GM18502 (cell line): ENCODE measurements around the gene TP53INP2.
"Not testable (repeated sequence)": the region's sequence is repeated elsewhere in the genome, so short reads cannot be mapped to it uniquely, and the experiment has no call there.

Experiments used
- ATAC-seq: cut with Tn5 transposase; IDR thresholded peaks from one replicate; pipeline ENCODE4 v1.9.1; 2021; ENCODE audit warnings: mild to moderate bottlenecking; ENCODE audit not compliant: unreplicated experiment, poor library complexity

Gene TP53INP2

DNA sequence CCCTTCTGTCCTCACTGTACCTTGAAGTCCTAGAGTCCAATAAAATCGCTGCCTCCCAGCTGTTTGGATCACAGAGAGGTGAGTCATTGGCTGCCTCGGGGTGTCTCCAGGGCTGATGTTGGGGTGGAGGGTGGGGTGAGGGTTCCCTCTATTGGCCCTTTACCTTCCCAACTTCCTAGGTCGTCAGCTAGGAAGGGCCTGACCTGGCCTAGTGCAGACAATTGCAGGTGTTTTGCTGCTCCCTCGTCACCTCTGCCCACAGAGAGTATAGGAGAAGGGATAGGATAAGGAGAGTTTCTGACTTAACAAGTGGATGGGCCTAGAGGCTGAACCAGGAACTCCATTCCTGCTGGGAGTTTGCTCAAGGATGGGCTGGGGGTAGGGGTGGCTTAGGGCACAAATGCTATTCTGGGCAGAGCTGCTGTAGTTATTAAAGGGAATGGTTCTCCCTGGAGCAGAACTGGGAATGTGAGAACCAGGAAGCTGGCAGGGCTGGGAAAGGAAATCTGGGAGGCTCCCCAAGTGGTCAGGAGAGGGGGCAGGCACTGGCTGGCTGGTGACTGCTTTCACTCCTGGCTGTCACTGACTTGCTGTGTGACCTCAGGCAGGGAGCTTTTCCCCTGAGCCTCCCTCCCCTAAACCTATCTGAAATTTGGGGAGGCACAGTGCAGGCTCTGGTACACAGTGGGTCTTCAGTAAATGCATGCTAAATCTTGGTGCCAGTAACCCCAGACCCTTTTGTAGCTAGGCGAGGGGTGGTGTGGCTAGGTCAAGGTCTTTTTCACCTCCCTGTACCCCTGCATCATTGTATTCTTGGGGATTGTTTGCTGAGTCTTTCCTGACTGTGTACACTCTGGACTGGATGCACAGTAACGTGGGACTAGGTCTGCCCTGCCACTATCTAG is 1.5 kb downstream of the TP53INP2 start:
- ATAC-seq = no peak

- ATAC-seq = no peak
Measured at GRCh38 chr20:34706302-34706875, 2.2 kb downstream of the TP53INP2 start.

DNA sequence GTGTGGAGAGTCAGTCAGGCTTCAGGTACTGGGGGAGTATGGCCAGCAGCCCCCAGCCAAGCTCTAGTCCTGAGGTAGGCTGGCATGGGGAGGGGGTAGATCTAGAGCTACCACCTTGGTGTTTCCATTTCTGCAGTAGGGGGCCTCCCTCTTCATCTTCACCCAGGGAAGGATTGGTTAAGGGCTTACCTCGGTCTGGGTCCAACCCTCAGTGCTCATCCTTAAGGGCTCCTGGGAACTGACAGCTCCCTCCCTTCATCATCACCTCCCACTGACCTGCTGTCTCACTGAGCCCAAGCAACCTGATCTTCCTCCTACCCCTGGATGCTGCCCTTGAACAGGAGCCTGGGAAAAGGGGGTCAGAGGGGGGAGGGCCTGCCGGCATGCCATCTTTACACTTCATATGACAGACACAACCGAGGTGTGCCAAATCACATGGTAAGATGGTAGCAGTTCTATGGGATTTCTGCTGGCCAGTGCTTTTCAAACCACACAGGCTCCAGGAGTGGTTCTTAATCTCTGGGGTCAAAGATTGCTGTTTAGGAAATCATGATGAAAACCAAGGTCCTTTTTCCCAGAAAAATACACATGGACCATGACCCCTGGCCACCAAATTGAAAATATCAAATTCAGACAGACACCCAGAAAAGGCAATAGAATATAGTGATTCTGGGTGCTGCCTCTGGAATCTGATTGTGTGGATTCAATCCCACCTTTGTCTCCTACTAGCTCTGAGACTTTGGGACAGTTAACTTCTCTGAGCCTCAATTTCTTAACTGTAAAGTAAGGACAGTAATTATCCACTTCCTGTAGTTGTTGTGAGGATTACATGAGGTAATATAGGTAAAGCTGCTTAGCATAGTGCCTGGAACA is 3.0 kb downstream of the TP53INP2 start:
- ATAC-seq = no peak

DNA sequence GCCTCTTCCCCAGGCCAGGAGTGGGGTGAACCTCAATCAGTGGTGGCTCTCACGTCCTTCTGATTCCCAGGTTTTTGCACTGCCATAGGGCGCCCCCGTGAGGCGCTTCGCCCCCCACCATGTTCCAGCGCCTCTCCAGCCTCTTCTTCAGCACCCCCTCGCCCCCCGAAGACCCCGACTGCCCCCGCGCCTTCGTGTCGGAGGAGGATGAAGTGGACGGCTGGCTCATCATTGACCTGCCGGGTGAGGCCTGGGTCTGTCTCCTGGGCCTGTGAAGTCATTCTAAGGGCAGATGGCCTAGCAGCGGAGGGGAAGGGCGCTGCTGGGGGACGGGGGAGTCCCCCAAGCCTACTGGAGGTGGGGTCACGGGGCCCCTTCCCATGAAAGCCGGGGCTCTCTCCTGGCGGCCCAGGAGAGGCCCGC is 4.5 kb downstream of the TP53INP2 start:
- peak; percentile 3 for ATAC-seq

GRCh38 chr20:34709044-34709830 is 5.1 kb downstream of the TP53INP2 start:
- ATAC-seq = peak; percentile 42

DNA sequence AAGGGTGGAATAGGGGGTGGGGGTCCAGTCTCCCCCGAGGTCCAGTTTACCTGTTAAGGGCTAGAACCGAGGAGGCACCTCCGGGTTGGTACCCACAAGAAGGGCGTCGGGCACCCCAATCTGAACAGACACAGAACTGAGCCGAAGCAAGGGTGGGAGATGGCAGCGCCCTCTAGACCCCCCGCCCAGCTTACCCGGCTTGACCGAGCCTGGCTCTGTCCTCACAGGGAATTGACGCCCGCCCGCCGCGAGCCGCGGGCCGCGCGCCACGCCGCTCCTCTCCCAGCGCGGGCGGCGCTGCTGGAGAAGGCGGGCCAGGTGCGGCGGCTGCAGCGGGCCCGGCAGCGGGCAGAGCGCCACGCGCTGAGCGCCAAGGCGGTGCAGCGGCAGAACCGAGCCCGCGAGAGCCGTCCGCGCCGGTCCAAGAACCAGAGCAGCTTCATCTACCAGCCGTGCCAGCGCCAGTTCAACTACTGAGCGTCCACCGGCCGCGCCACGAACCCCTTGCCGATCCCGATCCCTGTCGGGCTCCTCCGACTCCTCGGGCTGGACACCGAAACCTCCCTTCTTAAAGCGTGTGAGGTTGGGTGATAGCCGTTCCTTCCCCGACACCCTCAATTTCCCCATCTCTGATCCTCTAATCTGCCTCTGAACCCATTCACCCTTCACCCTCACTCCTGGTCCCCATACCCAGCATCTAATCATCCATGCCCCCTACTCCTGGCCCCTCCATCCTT is 5.9 kb downstream of the TP53INP2 start:
- peak; percentile 34 for ATAC-seq

- ATAC-seq = no peak
Measured at GRCh38 chr20:34710568-34710839, 6.4 kb downstream of the TP53INP2 start.

- no peak for ATAC-seq
Measured at GRCh38 chr20:34710861-34711574, 6.9 kb downstream of the TP53INP2 start.

GRCh38 chr20:34711813-34712430 is 7.8 kb downstream of the TP53INP2 start:
- ATAC-seq = no peak

- no peak for ATAC-seq
Measured at GRCh38 chr20:34712525-34713192, 8.5 kb downstream of the TP53INP2 start.

DNA sequence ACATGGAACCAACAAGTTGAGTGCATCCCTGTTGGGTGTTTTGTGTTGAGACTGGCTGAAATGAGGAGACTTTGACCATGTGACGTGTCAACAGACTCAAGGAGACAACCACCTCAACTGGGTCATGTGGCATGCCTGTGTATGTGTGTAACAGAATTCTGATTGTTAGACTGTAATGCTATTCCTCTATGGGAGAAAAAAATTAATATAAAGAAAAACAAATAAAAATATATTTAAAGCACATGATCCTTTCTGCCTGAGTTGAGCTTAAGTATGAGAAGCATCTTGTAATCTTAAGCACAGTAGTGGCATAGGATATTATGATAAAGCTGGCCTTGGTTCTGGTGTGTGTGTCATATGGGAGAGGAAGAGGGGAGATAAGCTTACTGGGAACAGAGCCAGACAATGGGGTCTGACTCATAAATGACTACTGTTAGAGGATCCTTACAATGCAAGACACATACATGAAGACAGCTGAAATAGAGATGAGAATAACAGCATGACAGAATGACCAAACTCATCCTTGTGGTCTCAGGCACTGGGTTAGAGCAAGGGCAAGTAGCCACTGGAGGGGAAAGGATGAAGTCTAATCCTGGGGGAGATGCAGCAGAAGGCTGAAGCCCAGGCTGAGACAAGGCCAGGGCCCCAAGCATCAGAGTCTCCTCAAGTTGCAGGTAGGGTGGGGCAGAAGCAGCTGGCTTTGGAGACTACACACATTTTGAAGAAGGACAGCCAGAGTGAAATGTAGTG is 9.2 kb downstream of the TP53INP2 start:
- ATAC-seq = no peak

GRCh38 chr20:34713944-34714515 is 9.9 kb downstream of the TP53INP2 start:
- not testable (repeated sequence) for ATAC-seq

DNA sequence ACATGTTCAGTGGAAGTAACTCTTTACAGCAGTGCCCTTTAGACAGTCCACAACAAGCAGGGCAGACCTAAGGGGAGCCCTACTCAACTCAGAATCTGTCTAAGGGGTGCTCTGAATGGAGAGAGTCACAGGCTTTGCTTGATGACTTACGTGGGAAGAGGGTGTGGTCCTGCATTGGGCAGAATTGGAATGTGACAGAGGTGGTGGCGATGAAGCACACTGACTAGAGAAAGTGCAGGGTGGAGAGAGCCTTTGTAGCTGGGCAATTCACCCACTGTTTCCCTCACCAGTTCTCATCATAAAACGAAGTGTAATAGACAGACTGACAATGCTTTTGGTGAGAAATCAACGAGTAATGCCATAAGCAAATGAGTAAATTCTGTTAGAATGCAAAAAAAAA is 11.2 kb downstream of the TP53INP2 start:
- no peak for ATAC-seq

DNA sequence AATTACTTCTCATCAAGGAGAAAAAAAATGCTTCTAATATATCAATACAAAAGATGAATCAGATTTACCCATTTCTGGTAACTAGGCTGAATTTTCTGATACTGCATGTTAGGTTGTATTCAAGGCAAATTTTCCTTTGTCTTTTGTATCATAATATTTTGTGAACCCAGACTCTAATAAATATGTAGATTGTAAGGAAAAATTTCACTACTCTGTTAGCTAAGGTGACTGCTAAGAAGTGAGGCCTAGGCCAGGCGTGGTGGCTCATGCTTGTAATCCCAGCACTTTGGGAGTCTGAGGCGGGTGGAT is 12.7 kb downstream of the TP53INP2 start:
- ATAC-seq = no peak

DNA sequence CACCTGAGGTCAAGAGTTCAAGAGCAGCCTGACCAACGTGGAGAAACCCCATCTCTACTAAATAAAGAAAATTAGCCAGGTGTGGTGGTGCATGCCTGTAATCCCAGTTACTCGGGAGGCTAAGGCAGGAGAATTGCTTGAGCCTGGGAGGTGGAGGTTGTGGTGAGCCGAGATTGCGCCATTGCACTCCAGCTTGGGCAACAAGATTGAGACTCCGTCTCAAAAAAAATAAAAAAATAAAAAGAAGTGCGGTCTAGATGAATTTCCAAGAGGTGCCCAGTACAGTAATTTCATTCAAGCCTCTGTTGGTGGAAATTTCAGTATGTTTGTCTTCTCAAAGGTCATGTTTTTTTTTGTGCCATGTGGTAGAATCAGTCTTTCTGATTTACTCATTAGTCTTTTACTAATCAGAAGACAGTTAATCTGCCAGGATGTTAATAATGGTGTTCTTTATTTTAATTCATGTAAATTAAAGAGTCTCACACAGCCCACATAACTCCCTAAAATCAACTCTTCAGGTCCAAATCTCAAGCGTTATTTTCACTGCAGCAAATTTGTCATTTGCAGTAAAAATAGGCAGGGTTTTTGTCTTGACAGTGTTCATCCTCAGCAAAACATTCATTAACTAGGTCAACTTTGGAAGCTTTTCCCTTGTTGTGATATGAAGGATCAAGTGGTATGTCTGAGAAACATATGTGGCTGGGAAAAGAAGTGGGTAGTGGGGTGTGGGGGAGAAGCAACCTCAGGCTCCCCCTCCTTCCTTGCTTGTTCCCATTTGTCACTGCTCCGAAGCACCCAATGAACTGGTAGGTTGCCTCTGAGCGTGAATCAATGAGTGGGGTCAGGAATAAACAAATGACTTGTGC is 13.3 kb downstream of the TP53INP2 start:
- no peak for ATAC-seq
